ENCODE results near the gene KIF20A. TPM values are rescaled to one million over a fixed set of nuclear protein-coding genes. Genes with fewer than 3 reads are reported as not detected.

Gene KIF20A
- total RNA-seq, 1 donor from 2014 or later, result 158 TPM

DNA sequence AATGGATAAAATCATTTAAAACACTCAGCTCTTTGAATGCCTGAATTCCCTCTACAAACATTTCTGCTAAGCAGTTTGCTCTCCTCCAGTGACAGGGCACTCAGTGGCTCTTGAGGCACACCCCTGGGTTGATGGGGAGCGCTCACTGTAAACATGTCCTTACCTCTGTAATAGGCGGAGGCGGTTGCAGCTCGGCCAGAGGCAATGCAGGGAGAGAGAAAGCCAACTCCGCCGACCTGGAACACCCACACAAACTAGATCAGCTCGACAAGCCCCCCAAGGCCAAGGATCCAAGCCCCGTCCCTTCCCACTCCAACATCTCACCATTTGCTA, 33.9 kb downstream of the KIF20A start:
- H3K27me3 Mint-ChIP-seq (ENCODE audit: insufficient read depth, low read depth), result peaks cover 2% of the 10 kb centered on the region
- H2AFZ ChIP-seq (replicated peaks), result peak overlapping the region; percentile 72
- H3K27ac Mint-ChIP-seq, result peak overlapping the region; percentile 91
- peaks cover 54% of the 10 kb centered on the region for H3K79me2 ChIP-seq (ENCODE audit: low read depth)
- TF ChIP-seq, protein P1, sequence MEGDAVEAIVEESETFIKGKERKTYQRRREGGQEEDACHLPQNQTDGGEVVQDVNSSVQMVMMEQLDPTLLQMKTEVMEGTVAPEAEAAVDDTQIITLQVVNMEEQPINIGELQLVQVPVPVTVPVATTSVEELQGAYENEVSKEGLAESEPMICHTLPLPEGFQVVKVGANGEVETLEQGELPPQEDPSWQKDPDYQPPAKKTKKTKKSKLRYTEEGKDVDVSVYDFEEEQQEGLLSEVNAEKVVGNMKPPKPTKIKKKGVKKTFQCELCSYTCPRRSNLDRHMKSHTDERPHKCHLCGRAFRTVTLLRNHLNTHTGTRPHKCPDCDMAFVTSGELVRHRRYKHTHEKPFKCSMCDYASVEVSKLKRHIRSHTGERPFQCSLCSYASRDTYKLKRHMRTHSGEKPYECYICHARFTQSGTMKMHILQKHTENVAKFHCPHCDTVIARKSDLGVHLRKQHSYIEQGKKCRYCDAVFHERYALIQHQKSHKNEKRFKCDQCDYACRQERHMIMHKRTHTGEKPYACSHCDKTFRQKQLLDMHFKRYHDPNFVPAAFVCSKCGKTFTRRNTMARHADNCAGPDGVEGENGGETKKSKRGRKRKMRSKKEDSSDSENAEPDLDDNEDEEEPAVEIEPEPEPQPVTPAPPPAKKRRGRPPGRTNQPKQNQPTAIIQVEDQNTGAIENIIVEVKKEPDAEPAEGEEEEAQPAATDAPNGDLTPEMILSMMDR (IDR thresholded peaks at IDR 0.05), result no peak
- TF ChIP-seq EZH2phosphoT487 (IDR thresholded peaks at IDR 0.05) (no peak), EZH2 (IDR thresholded peaks at IDR 0.05) (no peak)
- peaks cover 4% of the 10 kb centered on the region for H3F3A ChIP-seq (ENCODE audit: low read depth)
- peak overlapping the region; percentile 95 for H3K4me3 ChIP-seq
- peak overlapping the region; percentile 69 for H3K27ac ChIP-seq
- H3K4me1 ChIP-seq, result peaks cover 6% of the 10 kb centered on the region
- H3K36me3 ChIP-seq, result no peaks in the 10 kb centered on the region
- DNase-seq (ENCODE audit: low spot score), result peak; percentile 43
- H3K27me3 ChIP-seq, result no peaks in the 10 kb centered on the region
- H3K36me3 Mint-ChIP-seq, result peaks cover 6% of the 10 kb centered on the region
- H3K4me3 Mint-ChIP-seq, result peak overlapping the region; percentile 100
- peaks cover 1% of the 10 kb centered on the region for H4K20me1 ChIP-seq (ENCODE audit: low read depth)
- H3K4me1 Mint-ChIP-seq, result peaks cover 19% of the 10 kb centered on the region
- peak overlapping the region; percentile 87 for H3K4me2 ChIP-seq
- H3K9me3 ChIP-seq (ENCODE audit: low read depth), result no peaks in the 10 kb centered on the region
- H3K9me3 Mint-ChIP-seq, result no peaks in the 10 kb centered on the region
- H3K9ac ChIP-seq, result peak overlapping the region; percentile 97

DNA sequence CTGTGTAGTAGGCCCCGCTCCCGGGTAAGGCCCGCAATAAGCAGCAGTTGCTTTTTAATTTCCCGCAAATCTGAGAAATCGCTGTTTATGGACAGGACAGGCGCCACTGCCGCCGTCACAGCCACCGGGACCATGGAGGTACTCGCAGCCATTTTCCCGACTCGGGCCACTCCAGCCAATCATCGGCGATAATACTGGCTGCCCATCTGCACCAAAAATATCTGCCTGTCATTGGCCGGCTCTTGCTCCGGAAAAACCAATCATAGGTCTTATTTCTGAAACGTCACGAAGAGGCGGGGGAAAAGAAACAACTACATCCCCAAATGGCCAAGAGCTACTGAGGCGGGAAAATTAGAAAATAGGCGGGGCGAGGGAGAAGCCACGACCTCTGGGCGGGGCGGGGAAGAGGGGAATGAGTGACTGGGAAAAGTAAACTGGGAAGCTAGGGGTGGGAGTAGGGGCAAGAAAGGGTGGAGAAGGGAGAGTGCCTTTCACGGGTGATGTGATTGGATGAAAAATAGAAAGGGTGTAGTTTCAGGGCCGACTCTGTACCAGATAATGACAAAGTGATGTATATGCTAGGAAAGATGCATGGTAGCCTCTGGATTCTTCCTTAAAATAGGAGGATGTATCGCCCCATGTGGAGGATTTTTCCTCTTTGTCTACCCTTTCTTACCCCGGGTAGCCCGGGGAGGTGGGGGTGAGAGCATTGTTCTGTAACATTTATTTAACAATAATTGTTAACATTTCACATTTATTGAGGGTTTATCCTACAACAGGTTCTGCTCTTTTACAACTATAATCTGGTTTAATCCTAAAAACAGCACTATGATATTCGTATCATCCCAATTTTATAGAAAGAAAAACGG, 34.5 kb downstream of the KIF20A start, which contains the start of gene CDC23:
Gene CDC23, minus strand, starts transcription at position 163 of the 869 bp plus-strand sequence. Its CDS starts 11 bp downstream, at position 152.
- peaks cover 2% of the 10 kb centered on the region for H3K27me3 Mint-ChIP-seq (ENCODE audit: insufficient read depth, low read depth)
- H3K4me3 Mint-ChIP-seq, result peak within 1 kb of the TSS; percentile 100
- peak within 1 kb of the TSS; percentile 87 for H3K4me2 ChIP-seq
- peak within 1 kb of the TSS; percentile 91 for H3K27ac Mint-ChIP-seq
- no peaks in the 10 kb centered on the region for H3K36me3 ChIP-seq
- peaks cover 19% of the 10 kb centered on the region for H3K4me1 Mint-ChIP-seq
- peaks cover 48% of the 10 kb centered on the region for H3K79me2 ChIP-seq (ENCODE audit: low read depth)
- H3K9me3 ChIP-seq (ENCODE audit: low read depth), result no peaks in the 10 kb centered on the region
- no peaks in the 10 kb centered on the region for H4K20me1 ChIP-seq (ENCODE audit: low read depth)
- peak; percentile 98 for DNase-seq (ENCODE audit: low spot score)
- peaks cover 6% of the 10 kb centered on the region for H3K4me1 ChIP-seq
- H3K4me3 ChIP-seq, result peak within 1 kb of the TSS; percentile 95
- peak within 1 kb of the TSS; percentile 69 for H3K27ac ChIP-seq
- peak within 1 kb of the TSS; percentile 97 for H3K9ac ChIP-seq
- H3K27me3 ChIP-seq, result no peaks in the 10 kb centered on the region
- H2AFZ ChIP-seq (replicated peaks), result peak within 1 kb of the TSS; percentile 72
- H3F3A ChIP-seq (ENCODE audit: low read depth), result peaks cover 4% of the 10 kb centered on the region
- no peaks in the 10 kb centered on the region for H3K9me3 Mint-ChIP-seq
- peaks cover 4% of the 10 kb centered on the region for H3K36me3 Mint-ChIP-seq
- TF ChIP-seq EZH2phosphoT487 (IDR thresholded peaks at IDR 0.05), result no peak
- TF ChIP-seq, protein P1 (IDR thresholded peaks at IDR 0.05), result peak; percentile 4

DNA sequence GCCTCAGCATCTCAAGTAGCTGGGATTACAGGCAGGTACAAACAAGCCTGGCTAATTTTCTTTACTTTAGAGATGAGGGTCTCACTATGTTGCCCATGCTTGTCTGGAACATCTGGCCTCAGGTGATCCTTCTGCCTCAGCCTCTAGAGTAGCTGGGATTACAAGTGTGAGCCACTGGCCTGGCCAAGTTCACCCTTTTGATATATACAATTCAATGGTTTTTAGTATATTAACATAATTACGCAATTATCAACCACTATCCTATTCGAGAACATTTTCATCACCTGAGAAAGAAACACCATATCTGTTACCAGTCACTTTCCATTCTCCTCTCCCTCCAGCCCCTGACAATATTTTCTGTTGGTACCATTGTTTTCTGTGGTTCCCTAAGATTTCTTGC, 37.9 kb downstream of the KIF20A start:
- H3K27ac Mint-ChIP-seq, result no peak overlapping the region
- H3K9me3 Mint-ChIP-seq, result no peaks in the 10 kb centered on the region

DNA sequence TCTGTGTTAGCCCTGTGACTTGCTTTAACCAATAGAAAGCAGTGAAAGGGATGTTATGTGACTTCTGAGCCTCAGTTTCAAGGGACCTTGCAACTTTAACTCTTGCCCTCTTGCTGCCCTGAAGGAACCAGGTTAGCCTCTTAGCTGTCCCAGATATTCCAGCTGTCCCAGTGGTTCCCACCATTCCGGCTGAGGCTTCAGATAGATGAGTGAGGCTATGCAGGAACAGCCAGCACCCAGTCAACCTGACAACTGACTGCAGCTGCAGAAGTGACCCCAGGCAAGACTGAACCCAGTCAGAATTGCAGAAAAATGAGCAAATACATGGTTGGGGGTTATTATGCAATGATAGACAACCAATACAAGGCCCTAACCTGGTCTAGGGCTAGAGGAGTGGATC, 44.6 kb downstream of the KIF20A start:
- Mint-ChIP-seq H3K4me3 (no peak overlapping the region), H3K27me3 (ENCODE audit: insufficient read depth, low read depth) (no peaks in the 10 kb centered on the region), H3K4me1 (peaks cover 2% of the 10 kb centered on the region), H3K36me3 (peaks cover 2% of the 10 kb centered on the region), H3K9me3 (peaks cover 3% of the 10 kb centered on the region), H3K27ac (no peak overlapping the region)
- Histone ChIP-seq H4K20me1 (ENCODE audit: low read depth) (no peaks in the 10 kb centered on the region), H3K4me1 (no peaks in the 10 kb centered on the region), H3K27me3 (no peaks in the 10 kb centered on the region), H3K9me3 (ENCODE audit: low read depth) (no peaks in the 10 kb centered on the region), H3K4me2 (no peak overlapping the region), H3K27ac (no peak overlapping the region), H2AFZ (replicated peaks) (no peak overlapping the region), H3K9ac (no peak overlapping the region), H3K36me3 (no peaks in the 10 kb centered on the region), H3K4me3 (no peak overlapping the region), H3F3A (ENCODE audit: low read depth) (no peaks in the 10 kb centered on the region), H3K79me2 (ENCODE audit: low read depth) (no peaks in the 10 kb centered on the region)
- no peak for TF ChIP-seq EZH2phosphoT487 (IDR thresholded peaks at IDR 0.05)
- no peak for TF ChIP-seq EZH2 (IDR thresholded peaks at IDR 0.05)
- TF ChIP-seq, protein P1 (IDR thresholded peaks at IDR 0.05), result no peak
- DNase-seq (ENCODE audit: low spot score), result no peak

More for the DNA sequence above, 37.9 kb downstream of the KIF20A start:
- no peak overlapping the region for H3K27ac ChIP-seq
- no peaks in the 10 kb centered on the region for H3K27me3 ChIP-seq
- peaks cover 2% of the 10 kb centered on the region for H3K27me3 Mint-ChIP-seq (ENCODE audit: insufficient read depth, low read depth)
- DNase-seq (ENCODE audit: low spot score), result no peak
- H3K36me3 ChIP-seq, result no peaks in the 10 kb centered on the region
- H4K20me1 ChIP-seq (ENCODE audit: low read depth), result no peaks in the 10 kb centered on the region
- no peak overlapping the region for H3K4me2 ChIP-seq
- H3K36me3 Mint-ChIP-seq, result peaks cover 2% of the 10 kb centered on the region
- H3K4me1 Mint-ChIP-seq, result peaks cover 14% of the 10 kb centered on the region
- no peak overlapping the region for H3K4me3 ChIP-seq
- H2AFZ ChIP-seq (replicated peaks), result no peak overlapping the region
- H3K79me2 ChIP-seq (ENCODE audit: low read depth), result peaks cover 13% of the 10 kb centered on the region
- H3K4me1 ChIP-seq, result peaks cover 6% of the 10 kb centered on the region
- H3F3A ChIP-seq (ENCODE audit: low read depth), result peaks cover 4% of the 10 kb centered on the region
- no peak for TF ChIP-seq EZH2 (IDR thresholded peaks at IDR 0.05)
- H3K4me3 Mint-ChIP-seq, result no peak overlapping the region
- H3K9me3 ChIP-seq (ENCODE audit: low read depth), result no peaks in the 10 kb centered on the region
- H3K9ac ChIP-seq, result no peak overlapping the region

Measured in neural progenitor cell (in vitro differentiated cells).